ENCODE data around the gene YEATS4. TPM values are rescaled to one million over a fixed set of nuclear protein-coding genes. Genes with fewer than 3 reads are reported as not detected.
A peak's percentile ranks its signal among the peaks of the same experiment; 100 is the strongest.

The YEATS4 gene
- total RNA-seq, 1 donor from 2014 or later = 32.1 TPM

DNA sequence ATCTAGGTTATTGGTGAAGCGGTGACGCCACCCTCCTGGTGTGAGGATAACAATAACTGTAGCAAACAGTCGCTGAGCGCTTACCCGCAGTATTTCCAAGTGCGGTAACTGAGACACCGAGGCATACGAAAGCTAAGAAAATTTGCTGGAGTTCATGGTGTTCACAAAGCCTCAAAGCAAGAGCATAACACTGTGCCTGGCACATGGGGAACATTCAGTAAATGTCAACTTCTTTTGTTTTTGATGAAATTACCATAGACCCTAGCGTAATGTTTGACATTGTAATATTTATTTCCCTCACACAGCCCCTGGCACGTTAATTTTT is 767 bp downstream of the YEATS4 start:
- DNase-seq (ENCODE audit: low read depth) = no peak
- TF ChIP-seq, protein P1, sequence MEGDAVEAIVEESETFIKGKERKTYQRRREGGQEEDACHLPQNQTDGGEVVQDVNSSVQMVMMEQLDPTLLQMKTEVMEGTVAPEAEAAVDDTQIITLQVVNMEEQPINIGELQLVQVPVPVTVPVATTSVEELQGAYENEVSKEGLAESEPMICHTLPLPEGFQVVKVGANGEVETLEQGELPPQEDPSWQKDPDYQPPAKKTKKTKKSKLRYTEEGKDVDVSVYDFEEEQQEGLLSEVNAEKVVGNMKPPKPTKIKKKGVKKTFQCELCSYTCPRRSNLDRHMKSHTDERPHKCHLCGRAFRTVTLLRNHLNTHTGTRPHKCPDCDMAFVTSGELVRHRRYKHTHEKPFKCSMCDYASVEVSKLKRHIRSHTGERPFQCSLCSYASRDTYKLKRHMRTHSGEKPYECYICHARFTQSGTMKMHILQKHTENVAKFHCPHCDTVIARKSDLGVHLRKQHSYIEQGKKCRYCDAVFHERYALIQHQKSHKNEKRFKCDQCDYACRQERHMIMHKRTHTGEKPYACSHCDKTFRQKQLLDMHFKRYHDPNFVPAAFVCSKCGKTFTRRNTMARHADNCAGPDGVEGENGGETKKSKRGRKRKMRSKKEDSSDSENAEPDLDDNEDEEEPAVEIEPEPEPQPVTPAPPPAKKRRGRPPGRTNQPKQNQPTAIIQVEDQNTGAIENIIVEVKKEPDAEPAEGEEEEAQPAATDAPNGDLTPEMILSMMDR (IDR thresholded peaks at IDR 0.05; ENCODE audit: insufficient read depth, low read length, severe bottlenecking) = no peak
- FAIRE-seq = no peak
- no peaks in the 10 kb centered on the region for H3K27me3 ChIP-seq (ENCODE audit: control insufficient read depth, insufficient read depth, low read length)
- peak overlapping the region; percentile 93 for H3K4me3 ChIP-seq (ENCODE audit: low read depth, low read length)
- H3K36me3 ChIP-seq (ENCODE audit: control insufficient read depth, insufficient read depth, low read length) = no peaks in the 10 kb centered on the region

DNA sequence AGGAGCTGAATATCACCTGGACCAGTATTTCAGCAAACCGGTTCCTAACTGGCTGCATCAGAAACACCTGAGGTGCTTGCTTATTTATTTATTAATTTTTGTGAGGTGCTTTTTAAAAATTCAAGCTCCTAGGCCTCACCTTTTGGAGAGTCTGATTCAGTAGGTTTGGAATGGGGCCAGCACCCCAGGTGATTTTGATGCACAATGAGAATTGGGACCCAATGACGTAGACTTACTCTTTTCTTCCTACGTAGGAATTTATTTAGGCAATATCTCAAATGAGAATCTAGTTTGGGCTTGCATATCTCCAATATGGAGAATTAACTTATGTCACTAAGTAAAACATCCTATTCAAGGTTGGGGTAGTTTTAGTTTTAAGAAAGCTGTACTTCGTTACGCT is 7.3 kb downstream of the YEATS4 start:
- DNase-seq (ENCODE audit: low read depth) (peak; percentile 85), FAIRE-seq (no peak)
- TF ChIP-seq, protein P1 (IDR thresholded peaks at IDR 0.05; ENCODE audit: insufficient read depth, low read length, severe bottlenecking) = no peak
- no peak overlapping the region for H3K4me3 ChIP-seq (ENCODE audit: low read depth, low read length)
- peaks cover 3% of the 10 kb centered on the region for H3K36me3 ChIP-seq (ENCODE audit: control insufficient read depth, insufficient read depth, low read length)
- no peaks in the 10 kb centered on the region for H3K27me3 ChIP-seq (ENCODE audit: control insufficient read depth, insufficient read depth, low read length)

DNA sequence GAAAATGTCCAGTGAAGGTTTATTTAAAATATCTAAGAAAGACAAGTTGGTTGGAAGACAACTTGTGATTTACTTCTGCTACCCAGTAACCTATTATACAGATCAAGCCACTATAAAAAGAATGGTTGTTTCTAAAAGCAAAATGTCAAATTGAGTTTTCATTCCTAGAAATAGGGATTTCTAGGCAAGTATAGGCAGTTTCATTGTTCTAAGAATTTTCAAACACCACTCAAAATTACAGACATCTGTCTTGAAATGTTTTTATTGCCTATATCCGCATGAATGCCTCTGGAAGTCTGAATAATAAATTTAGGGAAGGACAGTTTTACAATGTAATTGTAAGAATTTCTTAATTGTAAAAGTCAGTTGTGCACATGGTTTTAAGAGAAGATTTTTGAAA is 8.6 kb downstream of the YEATS4 start:
- H3K4me3 ChIP-seq (ENCODE audit: low read depth, low read length) = no peak overlapping the region
- no peaks in the 10 kb centered on the region for H3K27me3 ChIP-seq (ENCODE audit: control insufficient read depth, insufficient read depth, low read length)
- H3K36me3 ChIP-seq (ENCODE audit: control insufficient read depth, insufficient read depth, low read length) = peaks cover 3% of the 10 kb centered on the region
- TF ChIP-seq, protein P1 (IDR thresholded peaks at IDR 0.05; ENCODE audit: insufficient read depth, low read length, severe bottlenecking) = no peak
- DNase-seq (ENCODE audit: low read depth) (no peak), FAIRE-seq (no peak)

DNA sequence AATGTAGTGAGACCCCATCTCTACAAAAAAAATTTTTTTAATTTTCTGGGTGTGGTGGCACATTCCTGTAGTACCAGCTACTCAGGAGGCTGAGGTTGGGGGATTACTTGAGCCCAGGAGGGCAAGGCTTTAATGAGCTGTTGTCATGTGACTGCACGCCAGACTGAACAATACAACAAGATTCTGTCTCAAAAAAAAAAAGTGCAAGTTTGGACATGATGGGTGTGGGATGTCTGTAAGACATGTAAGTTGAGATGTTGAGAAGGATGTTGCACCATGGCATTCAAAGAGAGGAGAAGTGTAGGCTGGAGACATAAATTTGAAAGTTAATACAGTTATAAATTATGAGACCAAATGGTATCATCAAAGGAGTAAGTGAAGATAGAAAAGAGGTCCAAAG is 23.5 kb downstream of the YEATS4 start:
- DNase-seq (ENCODE audit: low read depth) (peak; percentile 84), FAIRE-seq (no peak)
- Histone ChIP-seq H3K36me3 (ENCODE audit: control insufficient read depth, insufficient read depth, low read length) (no peaks in the 10 kb centered on the region), H3K27me3 (ENCODE audit: control insufficient read depth, insufficient read depth, low read length) (no peaks in the 10 kb centered on the region), H3K4me3 (ENCODE audit: low read depth, low read length) (no peak overlapping the region)
- TF ChIP-seq, protein P1 (IDR thresholded peaks at IDR 0.05; ENCODE audit: insufficient read depth, low read length, severe bottlenecking) = no peak

DNA sequence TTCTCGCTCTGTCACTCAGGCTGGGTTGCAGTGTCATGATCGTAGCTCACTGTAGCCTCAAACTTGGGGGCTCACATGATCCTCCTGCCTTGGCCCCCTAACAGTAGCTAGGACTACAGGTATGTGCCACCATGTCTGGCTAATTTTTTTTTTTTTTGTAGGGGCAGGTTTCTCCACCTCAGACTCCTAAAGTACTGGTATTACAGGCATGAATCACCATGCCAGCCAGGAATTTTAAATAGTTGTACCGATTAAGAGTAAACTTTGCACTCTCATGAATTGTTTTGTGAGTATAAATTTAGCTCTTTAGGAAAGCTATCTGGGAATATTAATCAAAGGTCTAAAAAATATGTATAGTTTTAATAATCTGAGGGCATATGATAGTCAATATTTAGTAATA is 25.5 kb downstream of the YEATS4 start:
- H3K27me3 ChIP-seq (ENCODE audit: control insufficient read depth, insufficient read depth, low read length) = no peaks in the 10 kb centered on the region
- peak; percentile 70 for DNase-seq (ENCODE audit: low read depth)
- no peaks in the 10 kb centered on the region for H3K36me3 ChIP-seq (ENCODE audit: control insufficient read depth, insufficient read depth, low read length)
- no peak overlapping the region for H3K4me3 ChIP-seq (ENCODE audit: low read depth, low read length)
- FAIRE-seq = no peak
- TF ChIP-seq, protein P1 (IDR thresholded peaks at IDR 0.05; ENCODE audit: insufficient read depth, low read length, severe bottlenecking) = no peak

DNA sequence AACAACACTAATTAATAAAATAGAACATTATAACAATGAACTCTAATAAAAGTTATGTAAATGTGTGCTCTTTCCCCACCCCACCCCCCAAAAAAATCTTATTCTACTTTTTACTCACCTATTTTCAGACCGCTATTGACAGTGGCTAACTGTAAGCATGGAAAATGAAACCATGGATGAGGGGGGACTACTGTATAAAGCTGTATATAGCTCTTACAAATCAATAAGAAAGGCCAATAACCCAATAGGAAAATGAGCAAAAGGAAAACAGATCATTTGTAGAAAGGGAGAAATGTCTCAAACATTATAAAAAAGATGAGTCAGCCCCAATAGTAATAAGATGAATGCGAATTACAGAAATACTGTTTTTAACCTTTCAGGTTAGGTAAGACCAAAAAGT is 27.4 kb downstream of the YEATS4 start:
- Histone ChIP-seq H3K27me3 (ENCODE audit: control insufficient read depth, insufficient read depth, low read length) (no peaks in the 10 kb centered on the region), H3K36me3 (ENCODE audit: control insufficient read depth, insufficient read depth, low read length) (no peaks in the 10 kb centered on the region), H3K4me3 (ENCODE audit: low read depth, low read length) (no peak overlapping the region)
- TF ChIP-seq, protein P1 (IDR thresholded peaks at IDR 0.05; ENCODE audit: insufficient read depth, low read length, severe bottlenecking) = no peak
- DNase-seq (ENCODE audit: low read depth) = no peak
- no peak for FAIRE-seq
